ELF-1 (cell line): ENCODE data around the gene CMIP.

ENCODE experiments used
- DNase-seq: peaks from one replicate; pipeline ENCODE4 v3.0.0-alpha.2; 2016; ENCODE audit warnings: low read depth, low spot score

Gene CMIP

DNA sequence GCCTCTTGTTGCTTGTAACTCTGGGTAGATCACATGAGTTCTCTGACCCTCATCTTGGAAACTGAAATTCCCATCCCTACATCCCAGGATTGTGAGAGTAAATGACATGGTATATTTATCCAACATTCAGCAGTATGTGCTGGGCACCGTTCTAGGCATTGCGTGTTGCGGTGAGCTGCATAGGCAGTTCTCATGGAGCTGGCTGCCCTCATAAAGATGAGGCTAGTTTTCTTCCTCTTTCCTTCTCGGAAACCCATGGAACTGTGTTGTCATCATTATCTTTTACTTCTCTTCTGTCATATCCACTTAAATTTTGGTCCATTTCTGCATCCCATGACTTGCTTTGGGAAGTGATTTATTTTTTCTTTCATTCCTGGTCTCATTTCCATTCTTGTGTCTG lies 17.2 kb downstream of the CMIP start:
- no peak for DNase-seq

DNA sequence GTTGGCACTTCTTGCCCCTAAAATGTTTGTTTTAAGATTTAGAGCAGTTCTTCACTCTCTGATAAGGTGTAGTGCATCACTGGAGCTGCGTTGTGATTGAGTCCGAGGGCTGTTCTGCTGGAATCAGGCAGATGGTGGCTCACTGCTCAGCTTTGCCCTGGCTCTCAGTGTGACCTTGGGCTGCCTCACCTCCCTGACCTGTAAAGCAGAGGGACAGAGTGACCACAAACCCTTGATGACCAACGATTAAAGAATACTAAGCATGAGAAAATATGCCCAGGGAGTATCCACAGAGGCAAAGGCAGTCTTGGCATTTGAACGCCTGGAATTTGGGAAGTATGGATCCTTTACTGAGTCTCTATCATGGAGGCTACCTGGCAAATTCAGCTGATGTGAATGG lies 18.1 kb downstream of the CMIP start:
- no peak for DNase-seq

GRCh38 chr16:81463296-81463890 lies 18.8 kb downstream of the CMIP start:
- no peak for DNase-seq

- no peak for DNase-seq
These were observed 19.7 kb downstream of the CMIP start for GRCh38 chr16:81464279-81464678.

GRCh38 chr16:81465375-81465943 lies 20.9 kb downstream of the CMIP start:
- no peak for DNase-seq

GRCh38 chr16:81466356-81466980 lies 21.9 kb downstream of the CMIP start:
- DNase-seq: no peak

- no peak for DNase-seq
These were observed 22.5 kb downstream of the CMIP start for GRCh38 chr16:81467072-81467471.

GRCh38 chr16:81467815-81468214 lies 23.2 kb downstream of the CMIP start:
- DNase-seq: no peak

GRCh38 chr16:81468269-81468902 lies 23.8 kb downstream of the CMIP start:
- DNase-seq: no peak

DNA sequence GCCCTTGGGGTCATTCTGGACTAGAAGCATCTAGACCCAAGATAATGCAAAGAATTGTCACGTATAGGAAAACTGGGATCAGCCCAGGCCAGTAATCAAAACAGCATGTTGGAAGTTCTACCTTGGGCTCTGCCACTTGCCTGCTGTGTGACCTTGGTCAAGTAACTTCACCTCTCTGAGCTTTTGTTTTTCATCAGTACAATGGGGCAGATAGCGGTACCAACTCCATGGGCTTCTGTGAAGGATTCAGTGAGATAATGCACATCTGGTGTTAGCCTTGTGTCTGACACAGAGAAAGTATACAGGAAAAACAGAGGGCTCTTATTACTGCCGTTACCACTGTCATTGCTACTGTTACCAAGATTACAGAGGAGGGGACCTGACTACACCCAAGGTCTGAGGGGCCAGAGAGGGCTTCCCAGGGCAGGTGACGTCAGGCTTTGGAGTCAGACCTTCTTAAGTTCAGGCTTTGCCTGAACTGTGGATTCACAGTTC lies 24.6 kb downstream of the CMIP start:
- no peak for DNase-seq

DNA sequence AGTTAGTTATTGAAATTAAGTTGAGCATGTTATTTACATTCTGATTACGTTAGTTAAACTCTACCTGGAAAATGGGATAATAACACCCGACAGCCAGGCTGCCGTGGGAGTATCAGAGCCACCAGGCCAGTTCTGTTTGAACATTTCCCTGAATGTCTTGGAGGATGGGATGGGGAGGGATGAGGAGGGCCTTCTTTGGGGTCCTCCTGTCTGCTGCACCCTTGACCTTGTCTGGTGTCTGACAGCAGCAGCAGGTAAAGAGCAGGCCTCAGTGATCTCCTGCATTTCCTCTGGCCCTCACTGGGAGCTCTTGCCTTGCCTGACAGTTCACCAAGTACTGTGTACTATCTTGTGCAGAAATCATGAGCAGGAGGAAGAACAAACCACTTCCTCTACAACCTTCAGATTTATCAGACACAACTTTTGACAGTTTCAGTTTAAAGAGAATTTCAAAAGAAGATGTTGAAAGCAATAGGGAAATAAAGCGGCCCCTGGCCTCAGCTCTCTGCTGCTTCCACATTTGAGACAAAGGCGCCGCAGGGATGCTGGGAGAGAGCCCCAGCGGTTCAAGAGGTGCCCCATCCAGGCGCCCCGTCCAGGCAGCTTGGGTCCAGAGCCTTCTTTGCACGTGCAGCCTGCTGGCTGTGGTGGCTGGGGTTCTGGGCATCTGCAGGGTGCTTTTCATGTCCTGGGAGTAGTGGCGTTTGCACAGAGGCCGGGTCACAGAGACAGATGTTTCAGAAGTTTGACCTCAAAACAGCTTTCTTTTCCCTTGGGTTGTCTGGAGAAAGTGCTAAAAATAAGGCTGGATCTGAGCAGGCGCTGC lies 25.3 kb downstream of the CMIP start:
- no peak for DNase-seq

GRCh38 chr16:81470796-81471636 lies 26.4 kb downstream of the CMIP start:
- DNase-seq: no peak

- no peak for DNase-seq
These were observed 27.3 kb downstream of the CMIP start for GRCh38 chr16:81471882-81472281.

GRCh38 chr16:81472391-81472790 lies 27.8 kb downstream of the CMIP start:
- DNase-seq: no peak

- no peak for DNase-seq
These were observed 28.5 kb downstream of the CMIP start for GRCh38 chr16:81473066-81473488.

GRCh38 chr16:81473558-81473957 lies 28.9 kb downstream of the CMIP start:
- DNase-seq: no peak

DNA sequence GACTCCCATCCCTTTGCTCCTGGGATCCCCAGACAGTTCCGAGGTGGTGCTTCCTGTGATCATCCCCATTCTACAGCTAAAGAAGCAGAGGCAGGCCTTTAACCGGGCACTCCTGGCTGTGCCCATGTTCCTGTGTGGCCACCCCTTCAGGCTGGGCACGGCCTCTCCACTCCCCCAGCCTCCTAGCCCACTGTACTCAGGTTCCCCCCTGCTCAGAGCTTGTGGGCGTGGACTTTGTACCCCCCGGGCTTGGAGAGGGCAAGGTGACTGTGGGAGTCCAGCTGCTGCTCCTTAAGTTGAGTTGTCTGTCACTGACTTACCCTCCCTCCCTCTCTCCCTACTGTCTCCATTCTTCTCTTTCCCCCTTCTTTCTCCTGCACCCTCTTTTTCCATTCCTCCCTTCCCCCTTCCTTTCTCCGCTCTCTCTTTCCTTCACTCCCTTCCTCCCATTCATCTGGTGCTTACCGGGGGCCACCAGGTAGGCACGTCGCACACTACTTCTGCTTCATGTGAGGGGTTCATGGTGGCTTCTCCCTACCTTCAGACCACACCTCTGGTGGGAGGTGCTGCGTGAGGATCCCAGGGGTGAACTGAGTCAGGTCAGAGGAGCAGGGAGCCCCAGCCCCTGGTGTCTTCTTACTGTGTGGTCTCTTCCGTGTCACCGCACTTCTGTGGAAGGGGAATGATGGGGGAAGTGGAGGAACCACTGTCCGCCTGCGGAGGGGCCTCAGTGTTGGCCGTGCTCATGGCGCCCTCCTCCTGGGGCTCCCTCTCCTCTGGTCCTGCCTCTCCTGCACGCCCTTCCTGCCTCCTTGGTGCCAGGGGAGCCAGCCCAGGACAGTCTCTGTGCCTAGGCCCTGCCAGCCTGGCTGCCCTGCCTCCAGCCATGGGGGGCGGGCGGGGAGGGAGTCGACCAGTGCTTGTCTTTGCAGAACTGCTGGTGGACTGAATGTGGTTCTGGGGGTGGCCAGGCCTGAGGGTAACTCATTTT lies 29.7 kb downstream of the CMIP start:
- DNase-seq: no peak

GRCh38 chr16:81477697-81478693 lies 33.4 kb downstream of the CMIP start:
- DNase-seq: no peak
